K562 (cell line): ENCODE measurements around the gene USP15. TPM values are rescaled to one million over a fixed set of nuclear protein-coding genes. Genes with fewer than 3 reads are reported as not detected.
A peak's percentile ranks its signal among the peaks of the same experiment; 100 is the strongest.

Source experiments
- ADNP ChIP-seq: fragments of 200-800 bp; sonication (Bioruptor generic); IDR thresholded peaks from 2 replicates; pipeline ENCODE4 v1.6.1; 2016; ENCODE audit warnings: missing genetic modification characterization, missing compliant biosample characterization
- ARID1B ChIP-seq: fragments of 450-650 bp; IDR thresholded peaks from 2 replicates; pipeline ENCODE4 v1.6.1; 2016; ENCODE audit warnings: antibody characterized with exemption, mild to moderate bottlenecking, inconsistent platforms
- BMI1 ChIP-seq: fragments of 150-350 bp; IDR thresholded peaks from 2 replicates; pipeline ENCODE4 v1.6.1; 2014; ENCODE audit warnings: low read length
- GABPA ChIP-seq: fragments of 200-800 bp; sonication (Bioruptor generic); conservative IDR thresholded peaks from 2 replicates; pipeline ENCODE4 v1.6.1; 2016; ENCODE audit warnings: low read depth, missing genetic modification characterization, missing compliant biosample characterization
- HCFC1 ChIP-seq: IDR thresholded peaks from 2 replicates; pipeline ENCODE4 v1.6.1; 2012; ENCODE audit warnings: low read depth, low read length, improper control_type of control experiment
- JUNB ChIP-seq: fragments of 450-650 bp; formaldehyde crosslinking; conservative IDR thresholded peaks from 2 replicates; pipeline ENCODE4 v1.4.0; 2020; ENCODE audit warnings: mild to moderate bottlenecking
- KDM5B ChIP-seq: fragments of 200-600 bp; sonication (generic); IDR thresholded peaks from 2 replicates; pipeline ENCODE4 v1.6.1; 2012; ENCODE audit warnings: low read depth, mild to moderate bottlenecking, moderate library complexity, low read length, control low read depth, inconsistent platforms; ENCODE audit not compliant: insufficient replicate concordance
- MIER1 ChIP-seq: fragments of 450-650 bp; IDR thresholded peaks from 2 replicates; pipeline ENCODE4 v1.6.1; 2016; ENCODE audit warnings: antibody characterized with exemption, mild to moderate bottlenecking, low read depth
- PCBP2 ChIP-seq: fragments of 200-400 bp; formaldehyde crosslinking; IDR thresholded peaks from 2 replicates; pipeline ENCODE4 v1.6.1; 2018; ENCODE audit warnings: low read length, low read depth, mild to moderate bottlenecking, moderate library complexity; ENCODE audit not compliant: poor library complexity, severe bottlenecking
- PHF21A ChIP-seq: fragments of 450-650 bp; IDR thresholded peaks from 2 replicates; pipeline ENCODE4 v1.6.1; 2017; ENCODE audit warnings: low read depth, borderline replicate concordance
- SMAD3 ChIP-seq: fragments of 450-650 bp; formaldehyde crosslinking; conservative IDR thresholded peaks from 2 replicates; pipeline ENCODE4 v1.4.0; 2020; ENCODE audit warnings: mild to moderate bottlenecking
- SMARCE1 ChIP-seq: fragments of 450-650 bp; IDR thresholded peaks from 2 replicates; pipeline ENCODE4 v1.7.1; 2016; ENCODE audit warnings: mild to moderate bottlenecking
- SMC3 ChIP-seq: conservative IDR thresholded peaks from 2 replicates; pipeline ENCODE4 v1.6.1; 2011; ENCODE audit warnings: low read depth, low read length, improper control_type of control experiment; ENCODE audit not compliant: insufficient read depth
- TARDBP ChIP-seq: fragments of 450-650 bp; IDR thresholded peaks from 2 replicates; pipeline ENCODE4 v1.6.1; 2016
- TBL1XR1 ChIP-seq, 2 experiments: IDR thresholded peaks; 2 replicates each; pipeline ENCODE4 v1.6.1; 2012; ENCODE audit warnings: improper control_type of control experiment in 2 of 2, low read length in 2 of 2, mild to moderate bottlenecking in 1 of 2
- U2AF1 ChIP-seq: fragments of 200-400 bp; formaldehyde crosslinking; optimal IDR thresholded peaks from 2 replicates; pipeline ENCODE3; 2017; ENCODE audit warnings: mild to moderate bottlenecking, low read depth, low read length, moderate library complexity
- ZBTB33 ChIP-seq: sonication (generic); formaldehyde crosslinking; IDR thresholded peaks from 2 replicates; pipeline ENCODE4 v1.8.1; 2023; ENCODE audit warnings: mild to moderate bottlenecking, missing genetic modification reagents
- ZNF146 ChIP-seq: IDR thresholded peaks from one replicate; pipeline ENCODE4 v1.6.1; 2018; ENCODE audit warnings: missing compliant biosample characterization; ENCODE audit not compliant: unreplicated experiment
- ZNF175 ChIP-seq: fragments of 200-800 bp; sonication (Bioruptor generic); IDR thresholded peaks from 2 replicates; pipeline ENCODE4 v1.6.1; 2016; ENCODE audit warnings: low read depth, mild to moderate bottlenecking, missing genetic modification characterization, missing compliant biosample characterization
- ZNF23 ChIP-seq: fragments of 250-450 bp; sonication (Bioruptor Pico); IDR thresholded peaks from 2 replicates; pipeline ENCODE4 v1.4.0; 2020; ENCODE audit warnings: mild to moderate bottlenecking
- ZNF780A ChIP-seq: fragments of 250-450 bp; sonication (Bioruptor Pico); IDR thresholded peaks from 2 replicates; pipeline ENCODE4 v1.5.0; 2021; ENCODE audit warnings: mild to moderate bottlenecking
- ZNF830 ChIP-seq: fragments of 250-450 bp; sonication (Bioruptor Pico); IDR thresholded peaks from 2 replicates; pipeline ENCODE4 v1.5.0; 2021; ENCODE audit warnings: mild to moderate bottlenecking
- polyA plus RNA-seq, 8 experiments: library from polyadenylated mRNA; depleted of rRNA in 4 of 8; stranded (reverse) in 5 of 8; unstranded in 3 of 8; fragments of >200 nt; fragmentation: Nextera tagmentation in 2 of 8; fragmentation: Illumina TruSeq in 1 of 8; extraction: Ambion mirVana in 2 of 8; extraction: Trizol in 1 of 8; gene quantifications; 2 replicates each; pipeline versions ENCODE4 v1.2.1 to v1.2.3, GENCODE V29; 2011 to 2014; ENCODE audit warnings: inconsistent platforms in 1 of 8, missing spikeins in 1 of 8
- total RNA-seq, 7 experiments: library from RNA; depleted of rRNA in 6 of 7; stranded (reverse); fragments of >200 nt in 6 of 7; fragmentation: Illumina TruSeq in 2 of 7; extraction: Trizol in 2 of 7; gene quantifications; 2 replicates each; pipeline versions ENCODE4 v1.2.1 to v1.2.3, GENCODE V29; 2011 to 2021; ENCODE audit warnings: low replicate concordance in 1 of 7
- TF ChIP-seq, protein P1 (sequence below), 2 experiments: fragments of 450-650 bp in 1 of 2; sonication (generic) in 1 of 2; formaldehyde crosslinking in 1 of 2; IDR thresholded peaks in 1 of 2; conservative IDR thresholded peaks in 1 of 2; 2 replicates each; pipeline versions ENCODE4 v1.6.1 to v1.8.1; 2016 to 2023; ENCODE audit warnings: mild to moderate bottlenecking in 2 of 2, moderate library complexity in 2 of 2, inconsistent platforms in 1 of 2, missing genetic modification reagents in 1 of 2
- TF ChIP-seq, protein P2 (sequence below): fragments of 250-450 bp; sonication (Bioruptor Pico); IDR thresholded peaks from 2 replicates; pipeline ENCODE4 v1.4.0; 2020; ENCODE audit warnings: mild to moderate bottlenecking

The USP15 gene
- total and polyA plus RNA-seq, 9 of the 15 experiments (the other 6 are each of a cell fraction or from before 2014, with no cell fraction given) = 140 to 272 (median 182) TPM

DNA sequence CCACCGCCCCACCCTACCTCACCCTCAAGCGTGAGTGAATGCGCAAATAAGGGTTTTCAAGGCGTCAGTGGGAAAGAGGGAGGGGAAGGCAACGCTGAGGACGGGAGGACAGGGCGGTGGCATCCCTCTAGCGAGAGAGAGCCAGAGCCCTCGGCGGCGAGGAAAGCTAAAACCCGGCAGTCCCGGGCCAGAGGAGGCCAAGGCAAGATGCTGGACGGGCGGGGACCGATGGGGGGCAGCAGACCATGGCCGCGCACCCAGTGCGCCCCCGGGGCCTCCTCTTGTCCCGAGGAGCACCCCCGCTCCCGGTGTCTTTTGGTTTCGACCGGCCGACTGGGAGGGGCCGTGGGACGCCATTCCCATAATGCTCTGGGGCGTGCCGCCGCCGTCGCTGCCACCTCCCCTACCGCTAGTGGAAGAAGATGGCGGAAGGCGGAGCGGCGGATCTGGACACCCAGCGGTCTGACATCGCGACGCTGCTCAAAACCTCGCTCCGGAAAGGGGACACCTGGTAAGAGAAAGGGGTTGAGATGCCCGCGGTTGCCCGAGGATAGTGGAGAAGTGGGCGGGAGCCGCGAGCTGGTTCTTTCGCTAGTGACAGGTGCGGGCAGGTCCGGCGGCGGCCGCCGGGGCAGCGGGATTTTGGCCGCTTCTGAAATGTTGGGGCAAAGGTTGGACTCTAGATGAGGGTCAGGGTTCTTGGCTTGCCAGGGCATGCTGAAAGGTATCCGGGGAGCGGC is at the start of gene USP15 (continued):
- TF ChIP-seq TARDBP (no peak; the same call in 1 of the 2 replicates), ADNP (no peak), TBL1XR1 (IDR thresholded peaks at IDR 0.05; ENCODE audit: low read length in 2 of 2) (peak in 1 of 2 experiments; percentile 36; a peak in 1 of 4 replicates), ZBTB33 (CRISPR knock-in tag) (peak; percentile 82), ARID1B (peak; percentile 64), ZNF146 (CRISPR knock-in tag) (no peak), ZNF23 (CRISPR knock-in tag) (no peak), GABPA (tag) (peak; percentile 36), HCFC1 (peak; percentile 72), ZNF830 (CRISPR knock-in tag) (peak; percentile 83; the same call in 1 of the 2 replicates), JUNB (CRISPR knock-in tag) (peak; percentile 48; the same call in 1 of the 2 replicates), SMARCE1 (no peak; the same call in 1 of the 2 replicates), SMAD3 (0 out of 2 replicates have a peak, but pooled peaks have one; percentile 64), KDM5B (peak; percentile 80), MIER1 (0 out of 2 replicates have a peak, but pooled peaks have one; percentile 40), ZNF175 (no peak), PCBP2 (no peak), ZNF780A (no peak), SMC3 (no peak), PHF21A (no peak; the same call in 1 of the 2 replicates), BMI1 (no peak), U2AF1 (no peak)
- TF ChIP-seq, protein P1, sequence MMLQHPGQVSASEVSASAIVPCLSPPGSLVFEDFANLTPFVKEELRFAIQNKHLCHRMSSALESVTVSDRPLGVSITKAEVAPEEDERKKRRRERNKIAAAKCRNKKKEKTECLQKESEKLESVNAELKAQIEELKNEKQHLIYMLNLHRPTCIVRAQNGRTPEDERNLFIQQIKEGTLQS (IDR thresholded peaks at IDR 0.05) = no peak; the same call in 1 of the 2 replicates
- TF ChIP-seq, protein P1 (CRISPR knock-in tag; conservative IDR thresholded peaks at IDR 0.05) = no peak; the same call in 1 of the 2 replicates
- TF ChIP-seq, protein P2, sequence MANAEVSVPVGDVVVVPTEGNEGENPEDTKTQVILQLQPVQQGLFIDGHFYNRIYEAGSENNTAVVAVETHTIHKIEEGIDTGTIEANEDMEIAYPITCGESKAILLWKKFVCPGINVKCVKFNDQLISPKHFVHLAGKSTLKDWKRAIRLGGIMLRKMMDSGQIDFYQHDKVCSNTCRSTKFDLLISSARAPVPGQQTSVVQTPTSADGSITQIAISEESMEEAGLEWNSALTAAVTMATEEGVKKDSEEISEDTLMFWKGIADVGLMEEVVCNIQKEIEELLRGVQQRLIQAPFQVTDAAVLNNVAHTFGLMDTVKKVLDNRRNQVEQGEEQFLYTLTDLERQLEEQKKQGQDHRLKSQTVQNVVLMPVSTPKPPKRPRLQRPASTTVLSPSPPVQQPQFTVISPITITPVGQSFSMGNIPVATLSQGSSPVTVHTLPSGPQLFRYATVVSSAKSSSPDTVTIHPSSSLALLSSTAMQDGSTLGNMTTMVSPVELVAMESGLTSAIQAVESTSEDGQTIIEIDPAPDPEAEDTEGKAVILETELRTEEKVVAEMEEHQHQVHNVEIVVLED (CRISPR knock-in tag) = peak; percentile 78
